HuH-7 (cell line): ENCODE measurements around the gene NME9.
"Not testable (repeated sequence)": the region's sequence is repeated elsewhere in the genome, so short reads cannot be mapped to it uniquely, and the experiment has no call there.

Source experiments
- DNase-seq: peaks from one replicate; pipeline ENCODE4 v3.0.0; 2011; ENCODE audit warnings: low spot score

Gene NME9

GRCh38 chr3:138329127-138329983, at the start of gene NME9:
Gene NME9 (minus strand): TSS chr3:138329851. CDS start chr3:138329335, 516 bp downstream.
- peak; percentile 79 for DNase-seq

DNA sequence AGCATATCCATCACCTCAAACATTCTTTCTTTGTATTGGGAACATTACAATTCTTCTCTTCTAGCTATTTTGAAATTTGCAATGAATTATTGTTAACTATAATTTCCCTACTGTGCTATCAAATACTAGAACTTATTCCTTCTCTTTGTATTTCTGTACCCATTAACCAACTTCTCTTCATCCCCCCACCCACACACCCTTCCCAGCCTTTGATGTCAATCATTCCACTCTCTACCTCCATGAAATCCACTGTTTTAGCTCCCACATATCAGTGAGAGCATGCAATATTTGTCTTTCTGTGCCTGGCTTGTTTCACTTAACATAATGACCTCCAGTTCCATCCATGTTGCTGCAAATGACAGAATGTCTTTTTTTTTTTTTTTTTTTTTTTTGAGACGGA, 49.3 kb upstream of the NME9 start:
- no peak for DNase-seq

DNA sequence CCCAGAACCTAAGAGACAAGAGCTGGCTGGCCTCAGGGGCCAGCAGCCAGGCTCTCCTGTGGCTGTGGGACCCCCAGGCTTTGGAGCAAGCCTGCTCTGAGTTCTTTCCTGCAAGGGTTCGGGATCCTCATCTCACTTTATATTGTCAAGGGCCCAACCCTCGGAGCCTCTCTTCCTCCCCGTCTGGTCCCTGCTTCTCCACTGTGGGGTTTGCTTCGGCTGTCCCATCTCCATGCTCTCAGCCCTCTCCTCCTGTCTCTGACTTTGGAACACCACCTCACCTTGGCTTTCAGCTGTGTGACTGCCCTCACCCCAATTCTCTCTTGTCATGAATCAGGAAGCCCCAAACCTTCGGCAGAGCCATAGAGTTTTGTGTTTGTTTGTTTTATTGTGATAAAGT, 48.7 kb upstream of the NME9 start:
- DNase-seq: no peak

DNA sequence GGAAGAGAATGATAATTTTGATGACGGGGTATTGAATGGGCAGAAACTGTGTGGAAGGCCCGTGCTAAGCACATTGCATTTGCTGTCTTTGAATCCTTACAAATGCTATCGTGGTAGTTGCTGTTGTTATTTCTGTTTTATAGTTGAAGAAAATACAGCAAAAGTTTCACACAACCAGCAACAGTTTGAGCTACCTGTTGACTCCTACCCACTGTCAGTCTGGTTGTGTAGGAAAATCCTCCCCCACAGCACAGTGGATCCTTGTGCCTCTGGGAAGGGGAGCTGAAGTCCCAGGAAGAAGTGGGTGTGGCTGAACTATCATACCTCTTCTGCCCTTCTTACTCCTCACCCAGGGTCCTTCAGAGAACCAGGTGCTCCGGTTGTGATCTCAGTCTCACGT, 48.2 kb upstream of the NME9 start:
- DNase-seq: no peak

GRCh38 chr3:138377212-138377611, 47.6 kb upstream of the NME9 start:
- not testable (repeated sequence) for DNase-seq

DNA sequence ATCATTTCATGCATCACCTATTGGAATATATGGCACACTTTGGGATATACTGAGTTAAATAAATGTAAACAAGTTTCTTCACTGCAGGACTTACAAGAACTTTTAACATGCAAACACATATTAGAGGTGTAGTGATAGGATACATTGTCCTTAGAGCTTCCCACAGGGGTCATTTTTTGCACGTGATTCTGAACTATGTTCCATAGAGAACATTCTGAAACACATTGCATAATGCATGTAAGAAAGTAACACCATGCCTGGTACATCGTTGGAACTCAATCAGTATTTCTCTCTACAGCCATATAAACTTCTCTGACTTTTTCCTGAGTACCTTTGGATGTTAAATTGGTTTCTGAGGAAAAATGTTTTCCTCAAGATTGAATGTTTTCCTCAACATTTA, 47.0 kb upstream of the NME9 start:
- no peak for DNase-seq

- DNase-seq: no peak
Measured at GRCh38 chr3:138375447-138375846, 45.8 kb upstream of the NME9 start.

DNA sequence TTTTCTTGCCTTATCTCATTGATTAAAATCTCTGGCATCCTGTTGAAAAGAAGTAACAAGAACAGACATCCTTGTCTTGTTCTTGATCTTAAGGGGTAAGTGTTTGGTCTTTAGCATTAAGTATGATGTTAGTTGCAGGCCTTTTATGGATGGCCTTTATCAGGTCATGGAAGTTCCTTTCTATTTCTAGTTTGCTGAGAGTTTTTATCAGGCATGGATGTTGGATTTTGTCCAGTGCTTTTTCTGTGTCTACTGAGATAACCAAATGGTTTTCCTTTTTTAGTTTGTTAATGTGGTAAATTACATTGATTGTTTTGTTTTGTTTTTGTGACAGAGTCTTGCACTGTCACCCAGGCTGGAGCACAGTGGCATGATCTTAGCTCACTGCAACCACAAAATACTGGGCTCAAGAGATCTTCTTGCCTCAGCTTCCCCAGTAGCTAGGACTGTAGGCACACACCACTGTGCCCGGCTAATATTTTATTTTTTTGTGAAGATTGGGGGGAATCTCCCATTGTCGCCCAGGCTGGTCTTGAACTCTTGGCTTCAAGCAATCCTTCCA, 45.0 kb upstream of the NME9 start:
- no peak for DNase-seq

DNA sequence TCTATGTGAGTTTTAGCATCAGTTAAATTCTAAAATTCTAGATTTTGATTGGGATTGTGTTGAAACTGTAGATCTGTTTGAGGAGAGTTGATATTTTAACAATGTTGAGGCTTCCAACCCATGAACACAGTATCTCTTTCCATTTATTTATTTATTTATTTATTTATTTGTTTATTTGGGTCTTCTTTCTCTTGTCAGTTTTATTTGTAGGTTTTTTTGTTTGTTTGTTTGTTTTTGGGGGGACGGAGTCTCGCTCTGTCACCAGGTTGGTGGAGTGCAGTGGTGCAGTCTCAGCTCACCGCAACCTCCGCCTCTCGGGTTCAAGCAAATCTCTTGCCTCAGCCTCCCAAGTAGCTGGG, 44.1 kb upstream of the NME9 start:
- no peak for DNase-seq

DNA sequence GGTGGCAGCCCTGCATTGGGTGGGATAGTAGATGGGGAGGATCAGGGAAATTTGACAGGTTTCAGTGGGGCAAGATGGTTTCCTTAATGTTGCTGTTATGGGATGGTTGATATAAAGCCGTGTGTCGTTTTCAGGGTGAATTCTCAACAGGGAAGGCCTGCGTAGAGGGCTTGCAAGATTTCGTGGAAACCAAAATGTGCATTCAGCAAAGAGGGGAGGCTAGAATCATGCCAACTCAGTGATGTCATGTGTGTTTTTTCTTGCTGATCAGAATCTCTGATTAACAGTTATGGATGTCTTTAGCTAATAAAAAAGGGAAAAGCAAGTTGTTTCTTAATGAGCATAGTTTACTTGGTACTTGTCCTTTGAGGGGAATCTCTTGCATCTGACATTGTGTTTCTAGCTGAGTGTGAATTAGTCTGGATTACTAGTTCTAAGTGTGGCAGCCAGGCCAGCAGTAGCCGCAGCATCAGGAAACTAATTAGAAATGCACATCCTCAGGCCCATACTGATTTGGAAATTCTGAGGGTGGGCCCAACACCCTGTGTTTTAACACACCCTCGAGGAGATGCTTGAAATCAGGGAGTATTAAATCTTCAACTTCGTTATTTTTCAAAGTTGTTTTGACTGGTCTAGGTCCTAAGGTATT, 43.6 kb upstream of the NME9 start:
- no peak for DNase-seq

DNA sequence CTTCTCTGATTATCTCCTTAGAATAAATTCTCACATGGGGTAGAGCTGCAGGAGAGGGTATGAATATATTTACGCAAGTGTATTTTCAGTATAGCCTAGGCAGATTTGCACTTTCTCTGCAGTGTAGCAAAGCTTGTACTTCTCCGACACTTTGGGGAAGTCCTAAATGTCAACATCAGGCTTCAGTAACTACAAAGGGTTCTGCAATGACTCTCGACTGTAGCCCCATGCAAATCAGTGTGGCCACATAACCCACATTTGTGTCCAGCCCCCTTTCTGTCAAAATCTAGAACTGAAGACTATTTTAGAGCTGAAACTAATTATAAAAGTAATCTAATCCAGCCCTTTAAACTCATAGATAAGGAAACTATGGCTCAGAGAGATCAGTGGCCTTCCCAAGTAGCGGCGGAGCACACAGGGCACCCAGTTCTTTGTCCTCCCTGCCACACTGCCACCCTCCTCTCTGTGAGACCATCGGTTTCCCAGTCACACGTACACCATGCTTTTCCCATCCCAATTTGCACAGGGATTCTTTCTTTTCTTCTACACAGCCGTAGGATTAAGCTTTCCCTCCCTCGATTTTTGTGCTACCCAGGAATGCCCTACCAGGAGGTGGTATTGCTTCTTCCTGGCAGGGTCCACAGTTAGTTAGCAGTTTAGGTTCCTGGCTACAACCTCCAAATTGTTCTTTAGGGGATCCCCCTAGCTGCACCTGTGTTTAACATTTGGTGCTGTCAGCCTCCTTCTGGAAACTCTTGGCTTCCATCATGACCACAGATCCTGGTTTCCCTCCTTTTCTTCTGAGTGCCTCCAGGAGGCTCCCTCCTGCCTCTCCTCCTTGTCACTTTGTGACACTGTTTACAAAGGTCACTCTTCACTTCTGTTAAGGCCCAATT, 41.7 kb upstream of the NME9 start:
- DNase-seq: no peak

DNA sequence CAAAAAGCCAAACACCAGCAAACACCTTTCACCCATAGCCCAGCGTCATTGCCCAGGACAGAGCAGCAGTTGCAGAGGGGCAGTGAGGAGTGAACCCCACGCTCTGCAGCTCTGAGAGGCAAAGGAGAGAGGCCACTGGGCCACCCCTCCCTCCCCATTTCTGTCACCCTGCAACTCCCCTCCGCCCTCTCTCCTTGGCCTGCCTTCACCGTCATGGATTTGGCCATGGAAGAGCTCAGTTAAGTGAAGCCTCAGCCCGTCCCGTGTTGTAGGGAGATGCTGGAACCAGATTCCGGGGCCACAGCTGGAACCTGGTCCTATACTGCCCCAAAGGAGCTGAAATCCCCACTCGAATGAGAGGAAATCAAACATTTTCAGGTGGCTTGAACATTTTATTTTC, 40.7 kb upstream of the NME9 start:
- no peak for DNase-seq

DNA sequence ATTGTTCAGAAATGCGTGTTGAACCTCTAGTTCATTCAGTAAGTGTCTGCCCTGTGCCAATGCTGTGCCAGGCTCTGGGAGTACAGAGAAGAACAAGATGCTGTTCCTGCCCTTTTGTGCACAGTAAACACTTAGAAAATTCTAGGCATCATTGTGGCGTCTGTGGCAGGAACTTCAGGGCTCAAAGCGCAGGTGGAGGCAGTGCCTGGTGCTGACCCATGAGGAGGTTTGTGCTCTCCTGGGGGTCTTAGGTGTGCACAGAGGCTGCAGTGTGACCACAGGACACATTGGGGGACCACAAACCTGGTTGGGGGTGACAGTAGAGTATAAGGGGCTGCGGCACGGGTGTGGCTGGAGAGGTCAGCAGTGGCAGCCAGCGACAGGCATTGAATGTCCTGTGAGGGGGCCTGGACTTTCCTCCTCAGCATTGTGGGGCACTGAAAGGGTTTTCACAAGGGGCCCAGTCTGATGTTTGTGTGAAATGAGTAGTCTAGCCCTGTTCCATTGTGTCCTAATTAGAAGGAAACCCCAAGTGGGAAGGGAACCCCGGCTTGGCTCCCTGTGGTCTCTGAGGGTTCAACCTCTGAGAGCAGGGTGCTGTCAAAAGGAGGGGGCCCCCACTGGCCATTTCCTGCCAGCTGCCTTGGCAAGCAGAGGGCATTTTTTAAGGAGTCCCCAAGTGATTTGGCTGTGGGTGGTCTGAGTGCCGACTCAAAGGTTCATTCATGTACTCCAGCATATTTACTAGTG, 39.7 kb upstream of the NME9 start:
- DNase-seq: no peak

DNA sequence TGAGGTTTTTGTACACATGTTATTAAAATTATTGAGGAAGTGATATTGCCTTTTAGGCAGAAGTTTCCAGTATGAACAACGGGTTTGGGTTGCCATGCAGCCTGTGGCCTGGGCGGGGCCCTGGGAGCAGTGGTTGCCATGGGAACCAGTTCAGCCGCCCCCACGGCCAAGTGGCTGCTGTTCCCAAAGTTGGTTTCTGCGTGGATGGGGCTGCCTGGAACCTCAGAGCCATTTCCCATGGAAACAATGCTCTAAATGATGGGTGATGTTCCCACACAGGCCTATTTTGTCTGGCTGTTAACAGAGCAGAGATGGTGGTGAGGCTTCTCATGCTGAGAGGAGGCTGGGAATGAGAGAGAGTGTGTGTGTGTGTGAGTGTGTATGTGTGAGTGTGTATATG, 38.3 kb upstream of the NME9 start:
- DNase-seq: no peak

DNA sequence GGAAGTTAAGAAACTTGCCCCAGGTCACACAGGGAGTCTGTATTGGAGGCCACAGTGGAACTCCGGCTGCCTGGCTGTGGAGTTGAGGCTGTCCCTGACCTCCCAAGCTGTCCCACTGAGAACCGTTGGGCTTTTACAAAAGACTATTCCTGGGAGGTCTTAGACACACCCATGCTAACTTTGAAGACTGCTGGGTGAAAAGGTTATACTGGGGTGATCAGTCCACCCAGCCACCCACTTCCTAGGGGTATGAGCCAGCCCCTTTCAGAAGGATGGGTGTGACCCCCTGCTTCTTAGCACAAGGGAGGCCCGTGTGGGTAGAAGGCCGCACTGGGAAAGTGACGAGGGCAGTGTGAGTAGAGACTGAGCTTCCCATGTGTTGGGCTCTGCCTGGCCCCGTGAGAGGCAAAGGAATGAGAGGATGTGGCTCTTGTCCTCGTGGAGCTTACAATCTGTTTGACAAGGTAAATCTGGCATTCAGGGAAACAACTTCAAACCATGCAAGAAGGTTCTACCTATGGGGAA, 37.7 kb upstream of the NME9 start:
- DNase-seq: no peak

GRCh38 chr3:138366006-138366759, 36.5 kb upstream of the NME9 start:
- no peak for DNase-seq

- DNase-seq: no peak
Measured at GRCh38 chr3:138365253-138365555, 35.6 kb upstream of the NME9 start.

GRCh38 chr3:138364356-138365252, 35.0 kb upstream of the NME9 start:
- no peak for DNase-seq

DNA sequence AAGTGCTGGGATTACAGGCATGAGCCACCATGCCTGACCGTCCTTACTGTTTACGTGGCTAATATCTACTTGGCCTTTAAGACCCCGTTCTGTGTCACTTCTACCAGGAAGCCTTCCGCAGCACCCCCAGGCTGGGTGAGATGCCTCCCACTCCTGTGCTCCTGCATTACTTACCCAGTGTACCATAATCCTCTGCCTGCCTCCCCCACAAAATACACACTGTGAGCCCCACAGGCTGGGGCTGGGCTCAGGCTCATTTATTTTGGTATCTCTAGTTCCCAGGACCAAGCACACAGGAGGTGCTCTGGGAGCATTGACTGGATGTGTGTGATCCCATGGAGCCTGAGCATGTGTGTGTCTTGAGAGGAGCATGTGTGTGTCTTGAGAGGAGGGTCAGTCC, 33.7 kb upstream of the NME9 start:
- DNase-seq: no peak

DNA sequence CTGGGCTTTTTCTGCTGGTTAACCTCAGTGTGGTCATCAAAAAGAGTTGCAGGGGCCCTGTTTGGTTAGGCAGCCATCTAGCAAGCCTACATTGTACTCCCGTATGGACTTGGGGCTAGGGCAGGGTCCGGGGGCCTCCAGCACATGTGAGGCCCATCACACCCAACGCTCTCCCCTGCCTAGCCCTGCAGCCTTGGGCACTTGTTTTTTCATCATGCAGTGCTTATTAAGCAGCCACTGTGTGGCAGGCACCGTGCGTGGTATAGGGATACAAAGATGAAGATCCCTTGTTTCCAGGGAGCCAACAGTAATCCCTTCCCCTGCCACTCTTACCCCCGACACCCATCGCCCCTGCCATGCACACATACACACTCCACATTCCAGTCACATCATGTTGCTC, 32.9 kb upstream of the NME9 start:
- DNase-seq: no peak
